GM13976 (cell line): ENCODE results near the gene ATRAID.

Experiments used
- DNase-seq: peaks from one replicate; pipeline ENCODE4 v3.0.0; 2012; ENCODE audit warnings: low spot score
- in situ Hi-C: fragments of 300-500 bp; cut with MboI; formaldehyde crosslinking; loops from one replicate; pipeline ENCODE4 v1.12.0; 2022; ENCODE audit warnings: low sequenced_read_pairs, mixed read lengths, inconsistent platforms; ENCODE audit not compliant: unreplicated experiment
- TF ChIP-seq, protein P1 (sequence below): IDR thresholded peaks from 2 replicates; pipeline ENCODE4 v1.5.1; 2012; ENCODE audit warnings: borderline replicate concordance, mild to moderate bottlenecking; ENCODE audit not compliant: insufficient read depth; ENCODE audit errors: extremely low read depth, missing control alignments, control extremely low read depth

The ATRAID gene

DNA sequence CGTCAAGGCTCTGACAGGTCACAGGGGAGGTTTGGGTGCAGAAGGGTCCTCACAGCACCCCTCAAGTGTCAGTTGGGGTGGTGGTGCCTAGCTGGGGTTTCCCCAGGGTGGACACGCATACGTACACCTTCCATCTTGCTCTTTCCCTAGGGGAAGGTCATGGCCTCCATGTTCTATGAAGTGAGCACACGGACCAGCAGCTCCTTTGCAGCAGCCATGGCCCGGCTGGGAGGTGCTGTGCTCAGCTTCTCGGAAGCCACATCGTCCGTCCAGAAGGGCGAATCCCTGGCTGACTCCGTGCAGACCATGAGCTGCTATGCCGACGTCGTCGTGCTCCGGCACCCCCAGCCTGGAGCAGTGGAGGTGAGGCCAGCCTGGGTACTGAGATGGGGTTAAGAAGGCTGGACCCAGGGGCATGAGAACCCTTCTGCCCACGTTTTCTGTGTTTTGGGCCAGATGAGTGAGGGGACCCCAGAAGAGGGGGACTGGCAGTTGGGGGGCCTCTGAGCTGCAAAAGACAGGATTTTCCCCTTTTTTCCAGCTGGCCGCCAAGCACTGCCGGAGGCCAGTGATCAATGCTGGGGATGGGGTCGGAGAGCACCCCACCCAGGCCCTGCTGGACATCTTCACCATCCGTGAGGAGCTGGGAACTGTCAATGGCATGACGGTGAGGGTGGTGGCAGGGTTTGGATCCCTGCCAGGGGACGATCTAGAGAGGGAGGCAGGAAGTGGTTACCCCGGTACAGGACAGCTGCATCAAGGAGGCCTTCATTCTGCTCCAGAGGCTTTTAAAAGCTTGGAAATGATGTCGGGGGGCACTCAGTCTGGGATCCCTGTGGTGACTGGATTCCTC, 30.1 kb downstream of the ATRAID start:
- in situ Hi-C loops, result no loop called here
- TF ChIP-seq, protein P1, sequence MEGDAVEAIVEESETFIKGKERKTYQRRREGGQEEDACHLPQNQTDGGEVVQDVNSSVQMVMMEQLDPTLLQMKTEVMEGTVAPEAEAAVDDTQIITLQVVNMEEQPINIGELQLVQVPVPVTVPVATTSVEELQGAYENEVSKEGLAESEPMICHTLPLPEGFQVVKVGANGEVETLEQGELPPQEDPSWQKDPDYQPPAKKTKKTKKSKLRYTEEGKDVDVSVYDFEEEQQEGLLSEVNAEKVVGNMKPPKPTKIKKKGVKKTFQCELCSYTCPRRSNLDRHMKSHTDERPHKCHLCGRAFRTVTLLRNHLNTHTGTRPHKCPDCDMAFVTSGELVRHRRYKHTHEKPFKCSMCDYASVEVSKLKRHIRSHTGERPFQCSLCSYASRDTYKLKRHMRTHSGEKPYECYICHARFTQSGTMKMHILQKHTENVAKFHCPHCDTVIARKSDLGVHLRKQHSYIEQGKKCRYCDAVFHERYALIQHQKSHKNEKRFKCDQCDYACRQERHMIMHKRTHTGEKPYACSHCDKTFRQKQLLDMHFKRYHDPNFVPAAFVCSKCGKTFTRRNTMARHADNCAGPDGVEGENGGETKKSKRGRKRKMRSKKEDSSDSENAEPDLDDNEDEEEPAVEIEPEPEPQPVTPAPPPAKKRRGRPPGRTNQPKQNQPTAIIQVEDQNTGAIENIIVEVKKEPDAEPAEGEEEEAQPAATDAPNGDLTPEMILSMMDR, result no peak
- no peak for DNase-seq

DNA sequence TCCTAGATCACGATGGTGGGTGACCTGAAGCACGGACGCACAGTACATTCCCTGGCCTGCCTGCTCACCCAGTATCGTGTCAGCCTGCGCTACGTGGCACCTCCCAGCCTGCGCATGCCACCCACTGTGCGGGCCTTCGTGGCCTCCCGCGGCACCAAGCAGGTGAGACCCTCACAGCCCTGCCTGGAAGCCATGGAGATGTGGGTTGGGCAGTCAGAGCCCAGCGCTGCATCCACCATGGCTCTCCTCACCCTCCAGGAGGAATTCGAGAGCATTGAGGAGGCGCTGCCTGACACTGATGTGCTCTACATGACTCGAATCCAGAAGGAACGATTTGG, 30.7 kb downstream of the ATRAID start:
- TF ChIP-seq, protein P1, result no peak
- in situ Hi-C loops, result no loop called here
- DNase-seq, result no peak

DNA sequence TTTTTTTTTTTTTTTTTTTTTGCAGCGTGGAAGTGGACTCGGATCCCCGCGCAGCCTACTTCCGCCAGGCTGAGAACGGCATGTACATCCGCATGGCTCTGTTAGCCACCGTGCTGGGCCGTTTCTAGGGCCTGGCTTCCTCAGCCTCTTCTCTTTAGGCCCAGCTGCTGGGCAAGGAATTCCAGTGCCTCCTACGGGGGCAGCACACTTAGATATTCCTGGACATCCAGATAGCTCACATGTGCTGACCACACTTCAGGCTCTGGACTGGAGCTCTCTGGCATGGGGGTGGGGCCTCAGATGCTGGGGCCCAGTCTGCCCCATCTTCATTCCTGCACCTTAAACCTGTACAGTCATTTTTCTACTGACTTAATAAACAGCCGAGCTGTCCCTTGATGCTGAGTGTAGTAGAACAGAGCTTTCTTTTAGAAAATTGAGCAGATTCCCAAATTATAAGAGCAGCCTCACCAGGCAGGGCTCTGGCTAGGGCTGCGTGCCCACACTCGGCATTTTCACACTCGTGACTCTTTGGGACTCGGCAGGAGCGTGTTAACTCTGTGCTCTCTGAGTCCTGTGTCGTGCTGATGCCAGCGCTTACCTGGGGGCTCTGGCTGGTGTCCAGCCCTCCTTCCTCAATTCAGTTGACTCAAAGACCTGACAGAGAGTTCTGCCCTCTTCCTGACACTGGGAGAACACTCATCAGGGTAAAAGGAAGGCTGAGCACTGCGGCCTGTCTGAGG, 31.7 kb downstream of the ATRAID start:
- TF ChIP-seq, protein P1, result no peak
- in situ Hi-C loops, result no loop called here

DNA sequence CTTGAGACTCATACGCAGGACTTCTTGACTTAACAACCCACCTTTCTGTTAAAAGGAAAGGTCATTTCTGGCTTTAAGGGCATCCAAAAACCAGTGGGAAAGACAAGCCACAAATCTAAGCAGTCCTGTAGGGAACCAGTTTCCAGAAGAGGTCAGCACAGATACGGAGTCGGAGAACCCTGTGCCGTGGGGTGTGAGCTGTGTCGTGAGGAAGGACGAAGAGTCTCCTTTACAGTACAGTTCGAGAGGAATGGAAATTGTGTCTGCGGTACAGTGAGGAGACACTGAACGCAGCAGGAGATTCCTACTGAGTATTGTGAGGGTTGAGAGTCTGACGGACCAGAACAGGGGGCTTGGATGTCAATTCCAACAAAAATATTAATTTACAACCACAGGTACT, 33.3 kb downstream of the ATRAID start:
- in situ Hi-C loops, result no loop called here
- no peak for DNase-seq
- TF ChIP-seq, protein P1, result no peak

More for the DNA sequence above, 31.7 kb downstream of the ATRAID start:
- DNase-seq, result no peak

DNA sequence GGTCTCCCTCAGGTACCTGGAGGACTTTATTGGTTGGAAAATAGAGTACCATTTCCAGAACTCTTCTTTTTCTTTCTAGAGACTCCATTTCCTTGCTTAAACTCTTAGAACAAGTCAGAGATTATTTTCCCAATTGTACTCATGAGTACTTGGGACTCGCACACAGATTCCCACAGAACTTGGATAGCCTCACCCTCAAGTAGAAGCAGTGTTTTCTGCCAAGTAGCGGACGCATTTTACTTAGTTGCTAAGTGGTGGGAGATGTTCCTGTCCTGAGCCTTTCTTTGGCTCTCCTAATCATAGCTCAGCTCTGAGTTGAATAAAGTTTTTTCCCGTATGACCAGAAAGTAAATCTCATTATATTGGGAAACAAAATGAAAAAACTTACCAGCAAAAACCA, 33.8 kb downstream of the ATRAID start:
- no peak for DNase-seq
- TF ChIP-seq, protein P1, result no peak
- in situ Hi-C loops, result no loop called here

DNA sequence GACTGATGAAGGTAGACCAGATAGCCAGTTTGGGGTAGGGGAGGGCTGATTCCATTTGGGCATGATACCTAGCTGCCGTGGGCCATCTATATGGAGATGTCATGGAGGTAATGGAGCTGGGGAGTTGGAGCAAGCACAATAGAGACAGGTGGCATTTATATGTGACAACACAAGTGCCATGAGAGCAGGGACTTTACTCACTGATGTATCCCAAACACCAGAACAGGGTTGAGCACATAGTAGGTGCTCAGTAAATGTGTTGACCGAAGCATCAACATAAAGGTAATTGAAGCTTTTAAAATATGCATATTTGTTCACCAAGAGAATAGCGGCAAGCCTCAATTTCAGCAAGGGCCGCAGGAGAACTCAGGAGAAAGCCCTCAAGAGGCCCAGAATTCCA, 36.1 kb downstream of the ATRAID start:
- in situ Hi-C loops, result no loop called here
- no peak for DNase-seq
- TF ChIP-seq, protein P1, result no peak
